HepG2 (cell line): ENCODE results near the gene JMJD6. TPM values are rescaled to one million over a fixed set of nuclear protein-coding genes. Genes with fewer than 3 reads are reported as not detected.

Source experiments
- ATF6 ChIP-seq: sonication (generic); formaldehyde crosslinking; conservative IDR thresholded peaks from 2 replicates; pipeline ENCODE4 v1.4.0; 2020; ENCODE audit warnings: missing genetic modification reagents
- ATF7-NPFF ChIP-seq: sonication (generic); formaldehyde crosslinking; IDR thresholded peaks from 2 replicates; pipeline ENCODE4 v1.8.1; 2023; ENCODE audit warnings: mild to moderate bottlenecking, low read depth, missing genetic modification reagents, moderate library complexity
- BCL6 ChIP-seq: IDR thresholded peaks from 2 replicates; pipeline ENCODE4 v1.6.1; 2016; ENCODE audit warnings: missing genetic modification reagents, missing compliant biosample characterization
- HCFC1 ChIP-seq: fragments of 150-350 bp; IDR thresholded peaks from 2 replicates; pipeline ENCODE4 v1.6.1; 2014; ENCODE audit warnings: low read depth, low read length
- HOXA7 ChIP-seq: sonication (generic); formaldehyde crosslinking; IDR thresholded peaks from 2 replicates; pipeline ENCODE4 v1.8.1; 2022; ENCODE audit warnings: mild to moderate bottlenecking, missing genetic modification reagents, moderate library complexity
- IKZF1 ChIP-seq: fragments of 450-650 bp; IDR thresholded peaks from 2 replicates; pipeline ENCODE4 v1.7.1; 2016
- KLF9 ChIP-seq: IDR thresholded peaks from 2 replicates; pipeline ENCODE4 v1.6.1; 2016; ENCODE audit warnings: low read depth
- MAFG ChIP-seq: sonication (generic); formaldehyde crosslinking; IDR thresholded peaks from 2 replicates; pipeline ENCODE4 v1.5.1; 2020; ENCODE audit warnings: mild to moderate bottlenecking, missing genetic modification reagents
- MXD4 ChIP-seq: IDR thresholded peaks from 2 replicates; pipeline ENCODE4 v1.6.1; 2016; ENCODE audit warnings: mild to moderate bottlenecking, missing biosample characterization, missing genetic modification reagents
- MYPOP ChIP-seq: sonication (generic); formaldehyde crosslinking; IDR thresholded peaks from 2 replicates; pipeline ENCODE4 v1.8.1; 2023; ENCODE audit warnings: mild to moderate bottlenecking, moderate library complexity, missing genetic modification reagents
- RFXAP ChIP-seq: sonication (generic); formaldehyde crosslinking; IDR thresholded peaks from 2 replicates; pipeline ENCODE4 v1.4.0; 2020; ENCODE audit warnings: missing genetic modification reagents, borderline replicate concordance
- RXRA ChIP-seq: sonication (generic); formaldehyde crosslinking; IDR thresholded peaks from 2 replicates; pipeline ENCODE4 v1.5.1; 2020; ENCODE audit warnings: missing genetic modification reagents
- SKI ChIP-seq: fragments of 450-650 bp; IDR thresholded peaks from one replicate; pipeline ENCODE4 v1.6.1; 2018; ENCODE audit warnings: mild to moderate bottlenecking; ENCODE audit not compliant: partially characterized antibody
- ZBTB3 ChIP-seq: sonication (generic); formaldehyde crosslinking; IDR thresholded peaks from 2 replicates; pipeline ENCODE4 v1.4.0; 2020; ENCODE audit warnings: low read depth, mild to moderate bottlenecking, moderate library complexity, missing genetic modification reagents, borderline replicate concordance
- ZFY ChIP-seq: sonication (generic); formaldehyde crosslinking; IDR thresholded peaks from 2 replicates; pipeline ENCODE4 v1.4.0; 2020; ENCODE audit warnings: missing genetic modification reagents
- ZNF10 ChIP-seq: sonication (generic); formaldehyde crosslinking; IDR thresholded peaks from 2 replicates; pipeline ENCODE4 v1.4.0; 2020; ENCODE audit warnings: mild to moderate bottlenecking, low read depth, missing genetic modification reagents, borderline replicate concordance
- ZNF430 ChIP-seq: sonication (generic); formaldehyde crosslinking; IDR thresholded peaks from 2 replicates; pipeline ENCODE4 v1.9.0; 2021; ENCODE audit warnings: mild to moderate bottlenecking, missing genetic modification reagents
- ZNF546 ChIP-seq: sonication (generic); formaldehyde crosslinking; conservative IDR thresholded peaks from 2 replicates; pipeline ENCODE4 v1.8.1; 2023; ENCODE audit warnings: mild to moderate bottlenecking, missing genetic modification reagents
- ZNF619 ChIP-seq: sonication (generic); formaldehyde crosslinking; IDR thresholded peaks from 2 replicates; pipeline ENCODE4 v1.4.0; 2020; ENCODE audit warnings: mild to moderate bottlenecking, missing genetic modification reagents
- ZNF639 ChIP-seq: conservative IDR thresholded peaks from 2 replicates; pipeline ENCODE4 v1.6.1; 2018; ENCODE audit warnings: missing genetic modification reagents
- ZNF674 ChIP-seq: sonication (generic); formaldehyde crosslinking; IDR thresholded peaks from 2 replicates; pipeline ENCODE4 v1.5.0; 2020; ENCODE audit warnings: low read depth, mild to moderate bottlenecking, missing genetic modification reagents
- ZNF678 ChIP-seq: sonication (generic); formaldehyde crosslinking; IDR thresholded peaks from 2 replicates; pipeline ENCODE4 v1.4.0; 2020; ENCODE audit warnings: mild to moderate bottlenecking, missing genetic modification reagents
- polyA plus RNA-seq, 8 experiments: library from polyadenylated mRNA; depleted of rRNA in 3 of 8; stranded (reverse) in 7 of 8; unstranded in 1 of 8; fragments of >200 nt; fragmentation: Illumina TruSeq in 4 of 8; extraction: Trizol in 4 of 8; gene quantifications; 2 replicates each; pipeline versions ENCODE4 v1.2.1 to v1.2.3, GENCODE V29; 2011 to 2016; ENCODE audit warnings: low read depth in 4 of 8, missing spikeins in 1 of 8, mixed read lengths in 1 of 8; ENCODE audit not compliant: insufficient read depth in 1 of 8
- total RNA-seq, 5 experiments: library from RNA; depleted of rRNA; stranded (reverse); fragments of >200 nt; fragmentation: Illumina TruSeq; extraction: Trizol; gene quantifications; 2 replicates each; pipeline ENCODE4 v1.2.3, GENCODE V29; 2016; ENCODE audit warnings: low read depth in 1 of 5
- TF ChIP-seq, protein P1 (sequence below): sonication (generic); formaldehyde crosslinking; IDR thresholded peaks from 2 replicates; pipeline ENCODE4 v1.8.0; 2022; ENCODE audit warnings: mild to moderate bottlenecking, missing genetic modification reagents, moderate library complexity
- TF ChIP-seq, protein P2 (sequence below): sonication (generic); formaldehyde crosslinking; IDR thresholded peaks from 2 replicates; pipeline ENCODE4 v1.4.0; 2020; ENCODE audit warnings: missing genetic modification reagents
- TF ChIP-seq, protein P3 (sequence below): sonication (generic); formaldehyde crosslinking; IDR thresholded peaks from 2 replicates; pipeline ENCODE4 v1.5.0; 2020; ENCODE audit warnings: missing genetic modification reagents

Gene JMJD6
- total and polyA plus RNA-seq, 2 of the 13 experiments (the other 11 are each of a cell fraction or from before 2014, with no cell fraction given), result 33.6 to 41.0 TPM

GRCh38 chr17:76700270-76700616 is 26.2 kb downstream of the JMJD6 start (continued):
- TF ChIP-seq, protein P1, sequence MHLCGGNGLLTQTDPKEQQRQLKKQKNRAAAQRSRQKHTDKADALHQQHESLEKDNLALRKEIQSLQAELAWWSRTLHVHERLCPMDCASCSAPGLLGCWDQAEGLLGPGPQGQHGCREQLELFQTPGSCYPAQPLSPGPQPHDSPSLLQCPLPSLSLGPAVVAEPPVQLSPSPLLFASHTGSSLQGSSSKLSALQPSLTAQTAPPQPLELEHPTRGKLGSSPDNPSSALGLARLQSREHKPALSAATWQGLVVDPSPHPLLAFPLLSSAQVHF (CRISPR knock-in tag), result no peak
- TF ChIP-seq ZNF546 (CRISPR knock-in tag), result no peak
- no peak for TF ChIP-seq IKZF1
- no peak for TF ChIP-seq ATF6 (CRISPR knock-in tag)
- TF ChIP-seq SKI, result no peak
- no peak for TF ChIP-seq HCFC1
- TF ChIP-seq ATF7-NPFF (CRISPR knock-in tag), result no peak
- TF ChIP-seq MAFG (CRISPR knock-in tag), result no peak
- TF ChIP-seq HOXA7 (CRISPR knock-in tag), result no peak
- TF ChIP-seq ZNF639 (CRISPR knock-in tag), result no peak
- TF ChIP-seq ZFY (CRISPR knock-in tag), result no peak
- no peak for TF ChIP-seq ZNF678 (CRISPR knock-in tag)
- 0 out of 2 replicates have a peak, but pooled peaks have one; percentile 11 for TF ChIP-seq RXRA
- TF ChIP-seq KLF9 (CRISPR knock-in tag), result no peak
- TF ChIP-seq ZBTB3 (CRISPR knock-in tag), result peak; percentile 9; the same call in 1 of the 2 replicates
- no peak for TF ChIP-seq MXD4 (CRISPR knock-in tag)
- no peak for TF ChIP-seq ZNF10 (CRISPR knock-in tag)
- 0 out of 2 replicates have a peak, but pooled peaks have one; percentile 23 for TF ChIP-seq ZNF619
- no peak for TF ChIP-seq ZNF674 (CRISPR knock-in tag)
- TF ChIP-seq BCL6 (CRISPR knock-in tag), result no peak
- TF ChIP-seq, protein P2, sequence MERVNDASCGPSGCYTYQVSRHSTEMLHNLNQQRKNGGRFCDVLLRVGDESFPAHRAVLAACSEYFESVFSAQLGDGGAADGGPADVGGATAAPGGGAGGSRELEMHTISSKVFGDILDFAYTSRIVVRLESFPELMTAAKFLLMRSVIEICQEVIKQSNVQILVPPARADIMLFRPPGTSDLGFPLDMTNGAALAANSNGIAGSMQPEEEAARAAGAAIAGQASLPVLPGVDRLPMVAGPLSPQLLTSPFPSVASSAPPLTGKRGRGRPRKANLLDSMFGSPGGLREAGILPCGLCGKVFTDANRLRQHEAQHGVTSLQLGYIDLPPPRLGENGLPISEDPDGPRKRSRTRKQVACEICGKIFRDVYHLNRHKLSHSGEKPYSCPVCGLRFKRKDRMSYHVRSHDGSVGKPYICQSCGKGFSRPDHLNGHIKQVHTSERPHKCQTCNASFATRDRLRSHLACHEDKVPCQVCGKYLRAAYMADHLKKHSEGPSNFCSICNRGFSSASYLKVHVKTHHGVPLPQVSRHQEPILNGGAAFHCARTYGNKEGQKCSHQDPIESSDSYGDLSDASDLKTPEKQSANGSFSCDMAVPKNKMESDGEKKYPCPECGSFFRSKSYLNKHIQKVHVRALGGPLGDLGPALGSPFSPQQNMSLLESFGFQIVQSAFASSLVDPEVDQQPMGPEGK (CRISPR knock-in tag), result no peak
- 0 out of 2 replicates have a peak, but pooled peaks have one; percentile 2 for TF ChIP-seq RFXAP (CRISPR knock-in tag)
- TF ChIP-seq, protein P3, sequence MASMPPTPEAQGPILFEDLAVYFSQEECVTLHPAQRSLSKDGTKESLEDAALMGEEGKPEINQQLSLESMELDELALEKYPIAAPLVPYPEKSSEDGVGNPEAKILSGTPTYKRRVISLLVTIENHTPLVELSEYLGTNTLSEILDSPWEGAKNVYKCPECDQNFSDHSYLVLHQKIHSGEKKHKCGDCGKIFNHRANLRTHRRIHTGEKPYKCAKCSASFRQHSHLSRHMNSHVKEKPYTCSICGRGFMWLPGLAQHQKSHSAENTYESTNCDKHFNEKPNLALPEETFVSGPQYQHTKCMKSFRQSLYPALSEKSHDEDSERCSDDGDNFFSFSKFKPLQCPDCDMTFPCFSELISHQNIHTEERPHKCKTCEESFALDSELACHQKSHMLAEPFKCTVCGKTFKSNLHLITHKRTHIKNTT, result no peak
- TF ChIP-seq MYPOP (CRISPR knock-in tag), result no peak
- no peak for TF ChIP-seq ZNF430 (CRISPR knock-in tag)
